Adrenal gland (tissue), 5 donors: Measurements from ENCODE around the gene CCNH.

Source experiments
- CTCF ChIP-seq, 6 experiments: fragments of 450-650 bp in 4 of 6; fragments of 200-600 bp in 2 of 6; sonication (generic) in 1 of 6; IDR thresholded peaks; 1 replicate in 5 of 6; 2 replicates in 1 of 6; pipeline versions ENCODE4 v1.5.1 to v1.8.0; 2016 to 2021; ENCODE audit warnings: antibody characterized with exemption in 6 of 6, mild to moderate bottlenecking in 2 of 6, moderate library complexity in 1 of 6
- POLR2A ChIP-seq, 2 donors: fragments of 450-650 bp; IDR thresholded peaks; one replicate each; pipeline ENCODE4 v1.6.1; 2017; ENCODE audit warnings: antibody characterized with exemption in 2 of 2, mild to moderate bottlenecking in 2 of 2, moderate library complexity in 1 of 2
- donor health status: DM: no; HTN: no; CAD: no.

- TF ChIP-seq CTCF (IDR thresholded peaks at IDR 0.05) = no peak
- TF ChIP-seq POLR2A (IDR thresholded peaks at IDR 0.05) = no peak
Measured at GRCh38 chr5:87401626-87402025, 11.1 kb downstream of the CCNH start.
